K562 (cell line): ENCODE results near the gene CHRDL1.

Experiments
- EHMT2 ChIP-seq: fragments of 450-650 bp; IDR thresholded peaks from 2 replicates; pipeline ENCODE4 v1.6.1; 2018; ENCODE audit warnings: antibody characterized with exemption
- EP300 ChIP-seq: IDR thresholded peaks from 2 replicates; pipeline ENCODE4 v1.6.1; 2012; ENCODE audit warnings: low read length, improper control_type of control experiment
- RCOR1 ChIP-seq, 2 experiments: IDR thresholded peaks; 2 replicates each; pipeline ENCODE4 v1.6.1; 2012; ENCODE audit warnings: low read depth in 2 of 2, low read length in 2 of 2, borderline replicate concordance in 1 of 2, improper control_type of control experiment in 1 of 2

- TF ChIP-seq RCOR1 (IDR thresholded peaks at IDR 0.05; ENCODE audit: borderline replicate concordance in 1 of 2, low read depth in 2 of 2, low read length in 2 of 2) (no peak), EHMT2 (no peak), EP300 (no peak)
Measured at GRCh38 chrX:110667706-110668105, 127.9 kb downstream of the CHRDL1 start.
